Prostate gland (tissue), 2 donors: ENCODE measurements around the gene KIR3DL2. TPM values are rescaled to one million over a fixed set of nuclear protein-coding genes. Genes with fewer than 3 reads are reported as not detected.
"Not testable (repeated sequence)": the region's sequence is repeated elsewhere in the genome, so short reads cannot be mapped to it uniquely, and the experiment has no call there.

Experiments
- DNase-seq: peaks from one replicate; pipeline ENCODE4 v3.0.0-alpha.2; 2019; ENCODE audit warnings: low spot score
- H3K27ac ChIP-seq, 2 donors: fragments of 200-600 bp; sonication (generic); 2 replicates each; pipeline ENCODE4 v1.5.1; 2017 to 2019
- H3K27me3 ChIP-seq: fragments of 200-600 bp; sonication (generic); replicated peaks from 2 replicates; pipeline ENCODE4 v1.5.1; 2019; ENCODE audit not compliant: insufficient read depth
- H3K36me3 ChIP-seq, 2 donors: fragments of 200-600 bp; sonication (generic); 1 replicate in 1 of 2; 2 replicates in 1 of 2; pipeline versions ENCODE4 v1.5.1 to v1.8.1; 2017 to 2019
- H3K4me1 ChIP-seq: fragments of 200-600 bp; sonication (generic); replicated peaks from 2 replicates; pipeline ENCODE4 v1.5.1; 2019
- H3K4me3 ChIP-seq, 2 donors: fragments of 200-600 bp; sonication (generic); 2 replicates each; pipeline ENCODE4 v1.5.1; 2017 to 2019
- H3K9me3 ChIP-seq: fragments of 200-600 bp; sonication (generic); 2 replicates; pipeline ENCODE4 v1.5.1; 2017
- POLR2A ChIP-seq: fragments of 450-650 bp; IDR thresholded peaks from one replicate; pipeline ENCODE4 v1.6.1; 2016; ENCODE audit warnings: antibody characterized with exemption, mild to moderate bottlenecking
- POLR2AphosphoS5 ChIP-seq: sonication (generic); formaldehyde crosslinking; IDR thresholded peaks from one replicate; pipeline ENCODE4 v1.6.1; 2017; ENCODE audit warnings: antibody characterized with exemption
- WGBS: methylation state at CpG from one replicate; pipeline ENCODE4 v1.1.5; 2018; 5-methylcytosine and 5-hydroxymethylcytosine counted together
- intact Hi-C: fragments of 100-400 bp; cut with DNase I; formaldehyde crosslinking; loops from one replicate; pipeline ENCODE4 v1.14.2; 2022
- total RNA-seq, 2 donors: library from RNA; depleted of rRNA; stranded (reverse); fragments of >200 nt; gene quantifications; one replicate each; pipeline ENCODE4 v1.1.0, GENCODE V29; 2016
- TF ChIP-seq, protein P1 (sequence below), 4 experiments: fragments of 200-600 bp in 2 of 4; fragments of 450-650 bp in 2 of 4; sonication (generic) in 2 of 4; IDR thresholded peaks; 1 replicate in 3 of 4; 2 replicates in 1 of 4; pipeline ENCODE4 v1.5.1; 2016 to 2019; ENCODE audit warnings: antibody characterized with exemption in 4 of 4, mild to moderate bottlenecking in 2 of 4, moderate library complexity in 2 of 4

The KIR3DL2 gene
- total RNA-seq, 2 donors from 2014 or later = not detected

GRCh38 chr19:54817670-54818536 lies 32.3 kb upstream of the KIR3DL2 start:
- TF ChIP-seq, protein P1, sequence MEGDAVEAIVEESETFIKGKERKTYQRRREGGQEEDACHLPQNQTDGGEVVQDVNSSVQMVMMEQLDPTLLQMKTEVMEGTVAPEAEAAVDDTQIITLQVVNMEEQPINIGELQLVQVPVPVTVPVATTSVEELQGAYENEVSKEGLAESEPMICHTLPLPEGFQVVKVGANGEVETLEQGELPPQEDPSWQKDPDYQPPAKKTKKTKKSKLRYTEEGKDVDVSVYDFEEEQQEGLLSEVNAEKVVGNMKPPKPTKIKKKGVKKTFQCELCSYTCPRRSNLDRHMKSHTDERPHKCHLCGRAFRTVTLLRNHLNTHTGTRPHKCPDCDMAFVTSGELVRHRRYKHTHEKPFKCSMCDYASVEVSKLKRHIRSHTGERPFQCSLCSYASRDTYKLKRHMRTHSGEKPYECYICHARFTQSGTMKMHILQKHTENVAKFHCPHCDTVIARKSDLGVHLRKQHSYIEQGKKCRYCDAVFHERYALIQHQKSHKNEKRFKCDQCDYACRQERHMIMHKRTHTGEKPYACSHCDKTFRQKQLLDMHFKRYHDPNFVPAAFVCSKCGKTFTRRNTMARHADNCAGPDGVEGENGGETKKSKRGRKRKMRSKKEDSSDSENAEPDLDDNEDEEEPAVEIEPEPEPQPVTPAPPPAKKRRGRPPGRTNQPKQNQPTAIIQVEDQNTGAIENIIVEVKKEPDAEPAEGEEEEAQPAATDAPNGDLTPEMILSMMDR (IDR thresholded peaks at IDR 0.05) = no peak
- no peak for TF ChIP-seq POLR2A
- TF ChIP-seq POLR2AphosphoS5 = no peak
- Histone ChIP-seq H3K36me3 (no peaks in the 10 kb centered on the region), H3K4me1 (no peaks in the 10 kb centered on the region), H3K27me3 (no peaks in the 10 kb centered on the region), H3K4me3 (no peak overlapping the region), H3K27ac (no peak overlapping the region), H3K9me3 (no peaks in the 10 kb centered on the region)
- 81% methylated on average over 15 of the region's 15 CpGs for WGBS
- DNase-seq = no peak
- intact Hi-C loops = no loop called here

DNA sequence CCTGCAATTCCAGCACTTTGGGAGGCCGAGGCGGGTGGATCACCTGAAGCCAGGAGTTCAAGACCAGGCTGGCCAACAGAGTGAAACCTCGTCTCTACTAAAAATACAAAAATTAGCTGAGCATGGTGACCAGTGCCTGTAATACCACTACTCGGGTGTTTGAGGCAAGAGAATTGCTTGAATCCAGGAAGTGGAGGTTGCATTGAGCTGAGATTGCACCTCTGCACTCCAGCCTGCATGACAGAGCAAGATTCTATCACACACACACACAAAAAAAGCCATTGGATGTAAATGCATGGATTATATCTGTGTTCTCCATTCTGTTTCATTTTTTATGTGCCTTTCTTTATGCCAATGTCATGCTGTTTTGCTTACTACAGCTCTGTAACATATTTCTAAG lies 25.8 kb upstream of the KIR3DL2 start:
- intact Hi-C loops, H3K27ac ChIP-seq, DNase-seq, H3K27me3 ChIP-seq, H3K36me3 ChIP-seq, H3K4me1 ChIP-seq, H3K9me3 ChIP-seq, H3K4me3 ChIP-seq: not testable (repeated sequence)
- 83% methylated on average over 4 of the region's 4 CpGs for WGBS

DNA sequence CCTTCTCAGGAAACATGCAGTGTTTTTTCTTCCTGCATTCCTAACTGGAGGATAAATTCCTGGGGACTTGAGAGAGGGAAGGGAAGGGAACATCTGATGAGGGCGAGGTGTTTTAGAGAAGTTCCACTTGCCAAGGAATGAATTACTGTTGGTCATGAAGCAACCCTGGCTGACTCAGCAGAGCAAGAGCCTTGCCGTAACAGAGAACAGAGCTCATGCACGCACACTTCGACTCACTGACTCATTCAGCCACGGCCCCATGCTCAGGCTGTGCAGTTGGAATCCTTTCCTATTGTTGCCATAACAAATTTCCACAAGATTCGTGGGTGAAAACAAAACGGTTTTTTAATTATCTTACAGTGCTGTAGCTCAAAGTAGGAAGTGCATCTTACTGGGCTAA lies 24.9 kb upstream of the KIR3DL2 start:
- 55% methylated on average over 7 of the region's 7 CpGs for WGBS
- H3K9me3 ChIP-seq, intact Hi-C loops, H3K4me3 ChIP-seq, H3K27me3 ChIP-seq, H3K4me1 ChIP-seq, DNase-seq, H3K36me3 ChIP-seq, H3K27ac ChIP-seq: not testable (repeated sequence)

DNA sequence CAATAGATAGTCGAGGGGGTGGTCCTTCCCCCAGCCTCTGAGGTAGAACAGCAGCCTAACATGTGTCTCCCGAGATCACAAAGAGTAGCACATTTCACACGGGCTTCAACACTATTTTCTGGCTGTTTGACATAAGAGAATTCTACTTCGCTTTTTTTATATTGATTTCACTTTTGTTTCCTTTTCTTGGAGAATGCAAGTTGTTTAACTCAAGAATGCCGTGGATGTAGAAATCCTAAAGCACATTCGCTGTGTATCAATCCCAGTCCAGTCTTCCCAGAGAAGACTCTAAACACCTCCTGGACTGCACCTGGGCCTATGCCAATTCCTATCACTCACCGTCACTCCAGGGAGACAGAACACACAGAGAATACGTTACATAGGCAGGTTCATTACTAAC lies 22.2 kb upstream of the KIR3DL2 start:
- H3K27me3 ChIP-seq, DNase-seq, H3K27ac ChIP-seq, H3K36me3 ChIP-seq, intact Hi-C loops, H3K9me3 ChIP-seq, H3K4me1 ChIP-seq, H3K4me3 ChIP-seq: not testable (repeated sequence)
- WGBS = 66% methylated on average over 8 of the region's 8 CpGs

- H3K9me3 ChIP-seq, H3K27me3 ChIP-seq, H3K36me3 ChIP-seq, DNase-seq, H3K4me1 ChIP-seq, H3K4me3 ChIP-seq, H3K27ac ChIP-seq, intact Hi-C loops: not testable (repeated sequence)
- WGBS = 87% methylated on average over 14 of the region's 14 CpGs
Observed at GRCh38 chr19:54832496-54832895, 17.7 kb upstream of the KIR3DL2 start, which contains the start of gene KIR2DS4. Gene KIR2DS4, plus strand, starts transcription at chr19:54832676.

GRCh38 chr19:54835126-54835525 lies 15.1 kb upstream of the KIR3DL2 start:
- H3K36me3 ChIP-seq, H3K27ac ChIP-seq, H3K4me3 ChIP-seq, DNase-seq, H3K4me1 ChIP-seq, H3K9me3 ChIP-seq, H3K27me3 ChIP-seq, intact Hi-C loops: not testable (repeated sequence)
- 81% methylated on average over 5 of the region's 5 CpGs for WGBS

DNA sequence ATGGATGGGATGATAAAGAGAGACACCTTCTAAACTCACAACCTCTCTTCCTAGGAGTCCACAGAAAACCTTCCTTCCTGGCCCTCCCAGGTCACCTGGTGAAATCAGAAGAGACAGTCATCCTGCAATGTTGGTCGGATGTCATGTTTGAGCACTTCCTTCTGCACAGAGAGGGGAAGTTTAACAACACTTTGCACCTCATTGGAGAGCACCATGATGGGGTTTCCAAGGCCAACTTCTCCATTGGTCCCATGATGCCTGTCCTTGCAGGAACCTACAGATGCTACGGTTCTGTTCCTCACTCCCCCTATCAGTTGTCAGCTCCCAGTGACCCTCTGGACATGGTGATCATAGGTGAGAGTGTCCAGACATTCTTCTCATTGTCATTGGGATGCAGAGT lies 12.7 kb upstream of the KIR3DL2 start:
- DNase-seq, H3K36me3 ChIP-seq, H3K4me1 ChIP-seq, H3K27ac ChIP-seq, H3K4me3 ChIP-seq, H3K27me3 ChIP-seq, H3K9me3 ChIP-seq, intact Hi-C loops: not testable (repeated sequence)
- 64% methylated on average over 2 of the region's 2 CpGs for WGBS

DNA sequence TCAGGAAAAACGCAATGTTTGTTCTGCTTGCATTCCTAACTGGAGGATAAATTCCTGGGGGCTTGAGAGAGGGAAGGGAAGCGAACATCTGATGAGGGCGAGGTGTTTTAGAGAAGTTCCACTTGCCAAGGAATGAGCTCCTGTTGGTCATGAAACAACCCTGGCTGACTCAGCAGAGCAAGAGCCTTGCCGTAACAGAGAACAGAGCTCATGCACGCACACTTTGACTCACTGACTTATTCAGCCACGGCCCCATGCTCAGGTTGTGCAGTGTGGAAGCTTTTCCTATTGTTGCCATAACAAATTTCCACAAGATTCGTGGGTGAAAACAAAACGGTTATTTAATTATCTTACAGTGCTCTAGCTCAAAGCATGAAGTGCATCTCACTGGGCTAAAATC lies 7.1 kb upstream of the KIR3DL2 start:
- WGBS = 70% methylated on average over 8 of the region's 8 CpGs
- H3K27ac ChIP-seq, H3K36me3 ChIP-seq, H3K4me3 ChIP-seq, H3K27me3 ChIP-seq, DNase-seq, H3K9me3 ChIP-seq, H3K4me1 ChIP-seq, intact Hi-C loops: not testable (repeated sequence)
